H1 (cell line): ENCODE results near the gene RIN3. TPM values are rescaled to one million over a fixed set of nuclear protein-coding genes. Genes with fewer than 3 reads are reported as not detected.

ENCODE experiments used
- CTCF ChIA-PET: fragments of 300-600 bp; sonication (Branson Sonifier 250); formaldehyde crosslinking; loops from one replicate; lab custom pipeline; 2021; ENCODE audit not compliant: partially characterized antibody; lab: Charles Lee
- POLR2A ChIA-PET: fragments of 300-600 bp; sonication (Branson Sonifier 250); formaldehyde crosslinking; loops from one replicate; lab custom pipeline; 2021; ENCODE audit warnings: inconsistent platforms; ENCODE audit not compliant: partially characterized antibody; lab: Charles Lee
- DNase-seq, 2 experiments: peaks; one replicate each; pipeline versions ENCODE4 v3.0.0 to v3.0.0-alpha.2; 2010 to 2022; ENCODE audit warnings: low spot score in 2 of 2, low read depth in 1 of 2, mixed read lengths in 1 of 2
- FAIRE-seq: peaks from 2 replicates; lab custom pipeline; 2011; peaks lifted over from hg19 to GRCh38; lab: Jason Lieb, UNC
- H2AFZ ChIP-seq: 2 replicates; pipeline ENCODE4 v1.8.1; 2012; ENCODE audit warnings: low read length, inconsistent platforms
- H2AK5ac ChIP-seq: 2 replicates; pipeline ENCODE4 v1.6.1; 2013; ENCODE audit warnings: low read depth, low read length
- H2BK120ac ChIP-seq: replicated peaks from 2 replicates; pipeline ENCODE3; 2013; ENCODE audit warnings: low read depth, low read length, inconsistent platforms
- H2BK12ac ChIP-seq: 2 replicates; pipeline ENCODE4 v1.6.1; 2013; ENCODE audit warnings: low read depth, low read length
- H2BK15ac ChIP-seq: 2 replicates; pipeline ENCODE4 v1.6.1; 2013; ENCODE audit warnings: low read length
- H2BK20ac ChIP-seq: 2 replicates; pipeline ENCODE4 v1.6.1; 2013; ENCODE audit warnings: low read length
- H2BK5ac ChIP-seq: 2 replicates; pipeline ENCODE4 v1.6.1; 2013; ENCODE audit warnings: low read depth, low read length
- H3K14ac ChIP-seq: 2 replicates; pipeline ENCODE4 v1.6.1; 2013; ENCODE audit warnings: inconsistent platforms; ENCODE audit not compliant: insufficient read length
- H3K18ac ChIP-seq: 2 replicates; pipeline ENCODE4 v1.6.1; 2013; ENCODE audit warnings: low read length; ENCODE audit errors: extremely low read depth
- H3K23ac ChIP-seq: 2 replicates; pipeline ENCODE4 v1.6.1; 2013; ENCODE audit warnings: inconsistent platforms; ENCODE audit not compliant: insufficient read length
- H3K23me2 ChIP-seq: 2 replicates; pipeline ENCODE4 v1.6.1; 2013; ENCODE audit warnings: low read depth, low read length
- H3K27ac ChIP-seq: 2 replicates; pipeline ENCODE4 v1.6.1; 2011; ENCODE audit warnings: low read depth, low read length, inconsistent platforms
- H3K27me3 ChIP-seq, 4 experiments: replicated peaks in 1 of 4; 1 replicate in 1 of 4; 2 replicates in 3 of 4; pipeline versions ENCODE4 v1.6.1 to v1.8.1; 2011 to 2013; ENCODE audit warnings: low read length in 3 of 4, mild to moderate bottlenecking in 3 of 4, inconsistent platforms in 2 of 4, mixed read lengths in 2 of 4, moderate library complexity in 1 of 4; ENCODE audit not compliant: control insufficient read depth in 3 of 4, insufficient read depth in 3 of 4; ENCODE audit errors: extremely low read depth in 1 of 4
- H3K36me3 ChIP-seq, 4 experiments: 2 replicates each; pipeline versions ENCODE4 v1.6.1 to v1.8.1; 2011 to 2013; ENCODE audit warnings: mild to moderate bottlenecking in 4 of 4, low read length in 3 of 4, moderate library complexity in 2 of 4, control low read depth in 1 of 4, inconsistent platforms in 1 of 4; ENCODE audit not compliant: insufficient read depth in 4 of 4, control insufficient read depth in 2 of 4
- H3K4ac ChIP-seq: replicated peaks from 2 replicates; pipeline ENCODE3; 2013; ENCODE audit warnings: low read length, low read depth, mixed read lengths, inconsistent platforms; ENCODE audit not compliant: insufficient read length
- H3K4me1 ChIP-seq, 4 experiments: replicated peaks in 1 of 4; 1 replicate in 1 of 4; 2 replicates in 3 of 4; pipeline versions ENCODE4 v1.6.1 to v1.8.1; 2011 to 2013; ENCODE audit warnings: low read length in 3 of 4, inconsistent platforms in 2 of 4, mixed read lengths in 1 of 4; ENCODE audit not compliant: insufficient read depth in 4 of 4, control insufficient read depth in 3 of 4
- H3K4me2 ChIP-seq, 2 experiments: 2 replicates each; pipeline versions ENCODE4 v1.6.1 to v1.8.1; 2011 to 2013; ENCODE audit warnings: low read depth in 2 of 2, low read length in 2 of 2, control low read depth in 1 of 2, inconsistent platforms in 1 of 2, mild to moderate bottlenecking in 1 of 2; ENCODE audit not compliant: insufficient read depth in 1 of 2
- H3K4me3 ChIP-seq, 4 experiments: fragments of 200-600, 300-600 bp in 1 of 4; sonication (generic), shearing (Covaris generic), sonication (Bioruptor Twin) in 1 of 4; 2 replicates each; pipeline versions ENCODE4 v1.5.1 to v1.8.1; 2011 to 2016; ENCODE audit warnings: low read length in 4 of 4, low read depth in 3 of 4, control low read depth in 2 of 4, inconsistent platforms in 2 of 4, mild to moderate bottlenecking in 2 of 4, mixed read lengths in 1 of 4, moderate library complexity in 1 of 4; ENCODE audit not compliant: insufficient read depth in 2 of 4; ENCODE audit errors: extremely low read depth in 1 of 4
- H3K56ac ChIP-seq: replicated peaks from 2 replicates; pipeline ENCODE3; 2013; ENCODE audit warnings: low read depth, mild to moderate bottlenecking, mixed read lengths, low read length, inconsistent platforms; ENCODE audit not compliant: insufficient read length
- H3K79me1 ChIP-seq: 2 replicates; pipeline ENCODE4 v1.6.1; 2013; ENCODE audit warnings: low read depth, low read length, control low read depth
- H3K79me2 ChIP-seq, 2 experiments: 2 replicates each; pipeline versions ENCODE4 v1.6.1 to v1.8.1; 2012 to 2013; ENCODE audit warnings: low read length in 2 of 2, mild to moderate bottlenecking in 2 of 2, inconsistent platforms in 1 of 2; ENCODE audit not compliant: insufficient read depth in 2 of 2, control insufficient read depth in 1 of 2
- H3K9ac ChIP-seq, 4 experiments: replicated peaks in 1 of 4; 1 replicate in 1 of 4; 2 replicates in 3 of 4; pipeline versions ENCODE4 v1.6.1 to v1.8.1; 2011 to 2013; ENCODE audit warnings: low read depth in 3 of 4, low read length in 3 of 4, control low read depth in 2 of 4, mild to moderate bottlenecking in 2 of 4, moderate library complexity in 2 of 4, inconsistent platforms in 1 of 4; ENCODE audit errors: extremely low read depth in 1 of 4
- H3K9me3 ChIP-seq, 2 experiments: 2 replicates each; pipeline versions ENCODE4 v1.6.1 to v1.8.1; 2012 to 2013; ENCODE audit warnings: mild to moderate bottlenecking in 2 of 2, moderate library complexity in 2 of 2, control low read depth in 1 of 2, inconsistent platforms in 1 of 2, low read depth in 1 of 2, low read length in 1 of 2, mixed read lengths in 1 of 2; ENCODE audit not compliant: insufficient read depth in 2 of 2
- H4K20me1 ChIP-seq, 2 experiments: replicated peaks in 1 of 2; 2 replicates each; pipeline versions ENCODE3 to v1.8.1; 2011 to 2013; ENCODE audit warnings: inconsistent platforms in 2 of 2, low read length in 2 of 2, mild to moderate bottlenecking in 1 of 2; ENCODE audit not compliant: insufficient read depth in 2 of 2, control insufficient read depth in 1 of 2
- H4K5ac ChIP-seq: 2 replicates; pipeline ENCODE4 v1.6.1; 2013; ENCODE audit warnings: low read length, low read depth, mixed read lengths, inconsistent platforms; ENCODE audit not compliant: insufficient read length
- H4K8ac ChIP-seq: 2 replicates; pipeline ENCODE4 v1.8.0; 2013; ENCODE audit warnings: mild to moderate bottlenecking, moderate library complexity, low read length, inconsistent platforms; ENCODE audit not compliant: insufficient read depth; ENCODE audit errors: extremely low read depth
- H4K91ac ChIP-seq: replicated peaks from 2 replicates; pipeline ENCODE3; 2013; ENCODE audit warnings: low read length, mixed read lengths, inconsistent platforms; ENCODE audit not compliant: insufficient read length
- CREB1 ChIP-seq: IDR thresholded peaks from 2 replicates; pipeline ENCODE4 v1.6.1; 2012; ENCODE audit warnings: inconsistent platforms
- EP300 ChIP-seq, 2 experiments: IDR thresholded peaks; 1 replicate in 1 of 2; 2 replicates in 1 of 2; pipeline ENCODE4 v1.6.1; 2011 to 2012; ENCODE audit warnings: low read depth in 2 of 2, low read length in 2 of 2, mild to moderate bottlenecking in 2 of 2, borderline replicate concordance in 1 of 2, inconsistent platforms in 1 of 2, moderate library complexity in 1 of 2
- FOSL1 ChIP-seq: IDR thresholded peaks from 2 replicates; pipeline ENCODE4 v1.6.1; 2011; ENCODE audit warnings: mild to moderate bottlenecking, low read depth, low read length, moderate library complexity; ENCODE audit not compliant: insufficient read depth
- GABPA ChIP-seq: IDR thresholded peaks from 2 replicates; pipeline ENCODE4 v1.6.1; 2011; ENCODE audit warnings: mild to moderate bottlenecking, low read length, moderate library complexity, borderline replicate concordance; ENCODE audit not compliant: insufficient read depth
- RFX5 ChIP-seq: IDR thresholded peaks from 2 replicates; pipeline ENCODE4 v1.6.1; 2011; ENCODE audit warnings: low read depth, low read length, improper control_type of control experiment, borderline replicate concordance
- SP2 ChIP-seq: IDR thresholded peaks from 2 replicates; pipeline ENCODE4 v1.6.1; 2012; ENCODE audit warnings: mild to moderate bottlenecking, low read length, inconsistent platforms
- TAF7 ChIP-seq: optimal IDR thresholded peaks from 2 replicates; pipeline ENCODE3; 2011; ENCODE audit warnings: low read depth, mild to moderate bottlenecking, inconsistent platforms, low read length, moderate library complexity, borderline replicate concordance
- TCF12 ChIP-seq: IDR thresholded peaks from 2 replicates; pipeline ENCODE4 v1.6.1; 2011; ENCODE audit warnings: low read depth, mild to moderate bottlenecking, low read length
- TEAD4 ChIP-seq: IDR thresholded peaks from 2 replicates; pipeline ENCODE4 v1.6.1; 2012; ENCODE audit warnings: low read depth, low read length, inconsistent platforms, mixed read lengths
- WGBS, 2 experiments: shearing (Covaris generic) in 1 of 2; methylation state at CpG; one replicate each; pipeline versions ENCODE4 v1.1.6 to v1.1.7; 2013 to 2015; ENCODE audit warnings: low lambda C conversion rate in 2 of 2, mixed read lengths in 2 of 2, inconsistent platforms in 1 of 2, low coverage in 1 of 2, missing lambda C conversion rate in 1 of 2; ENCODE audit not compliant: insufficient replicate concordance in 2 of 2, insufficient coverage in 1 of 2, insufficient read length in 1 of 2; ENCODE audit errors: extremely low coverage in 1 of 2, missing lambda C conversion rate in 1 of 2; 5-methylcytosine and 5-hydroxymethylcytosine counted together
- polyA plus RNA-seq, 7 experiments: library from polyadenylated mRNA; depleted of rRNA in 3 of 7; stranded (reverse) in 5 of 7; unstranded in 2 of 7; fragments of >200 nt in 5 of 7; fragments of 200-250 nt in 2 of 7; gene quantifications; 1 replicate in 5 of 7; 2 replicates in 1 of 7; 4 replicates in 1 of 7; pipeline versions ENCODE4 v1.2.1 to v1.2.3, GENCODE V29; 2011 to 2013; ENCODE audit warnings: missing spikeins in 2 of 7, mixed read lengths in 2 of 7
- total RNA-seq: library from RNA; stranded (reverse); fragmentation: NEBNext Ultra II Directional; extraction: Animal tissue kit (Norgen Biotek cat#: 25700); gene quantifications from 2 replicates; pipeline ENCODE4 v1.2.1, GENCODE V29; 2021

The RIN3 gene
- total and polyA plus RNA-seq, 2 of the 8 experiments (the other 6 are each of a cell fraction or from before 2014, with no cell fraction given): 0.59 to 1.5 TPM

DNA sequence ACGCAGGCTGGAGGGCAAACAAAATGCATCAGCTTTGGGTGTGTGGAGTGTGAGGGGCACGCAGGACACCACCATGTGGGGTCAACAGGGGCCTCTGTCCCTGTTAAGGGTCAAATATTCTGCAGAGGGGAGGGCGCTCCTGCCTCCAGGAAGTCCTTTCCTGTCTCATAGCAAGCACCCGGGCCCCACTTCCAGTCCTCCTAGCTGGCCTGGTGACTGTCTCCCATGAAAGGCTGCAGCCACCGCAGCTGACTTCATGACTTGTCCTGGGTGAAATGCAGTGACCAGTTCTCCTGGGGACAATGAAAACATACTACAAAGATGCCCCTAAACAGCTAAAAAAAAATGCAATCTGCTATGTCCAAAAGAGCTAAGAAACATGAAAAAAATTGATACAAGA lies 181.2 kb downstream of the RIN3 start:
- Histone ChIP-seq H4K8ac (no peak overlapping the region), H3K27ac (no peak overlapping the region), H3K4me3 (no peak overlapping the region), H3K4me2 (no peak overlapping the region), H4K5ac (no peak overlapping the region), H3K27me3 (no peaks in the 10 kb centered on the region), H2BK12ac (no peak overlapping the region), H3K36me3 (no peaks in the 10 kb centered on the region), H2BK5ac (no peak overlapping the region), H4K20me1 (no peaks in the 10 kb centered on the region), H3K79me1 (no peaks in the 10 kb centered on the region), H3K18ac (no peak overlapping the region), H4K91ac (no peak overlapping the region), H3K23me2 (no peaks in the 10 kb centered on the region), H3K4ac (no peak overlapping the region), H3K79me2 (no peaks in the 10 kb centered on the region), H3K4me1 (no peaks in the 10 kb centered on the region), H2BK15ac (no peak overlapping the region), H2BK120ac (no peak overlapping the region), H2AK5ac (no peak overlapping the region), H2BK20ac (no peak overlapping the region), H3K9ac (no peak overlapping the region), H3K56ac (no peak overlapping the region), H3K14ac (no peak overlapping the region), H2AFZ (no peak overlapping the region), H3K9me3 (no peaks in the 10 kb centered on the region), H3K23ac (no peak overlapping the region)
- WGBS, 2 experiments: 81% methylated on average over 5 of the region's 5 CpGs; no CpG with 5 or more reads in 1 of the 2 experiments
- FAIRE-seq: no peak
- no peak for DNase-seq
- CTCF ChIA-PET: interaction anchor here (0.8 to 1.7 kb wide), 4 partner anchors 8 to 53 kb away, joined by 3 to 6 read pairs (median 4); no protein-coding TSS in a partner anchor
- POLR2A ChIA-PET: no interaction called here
- no peak for TF ChIP-seq CREB1
- TF ChIP-seq TEAD4: no peak
- TF ChIP-seq TAF7: no peak
- TF ChIP-seq FOSL1: no peak
- TF ChIP-seq TCF12: no peak
- TF ChIP-seq RFX5: no peak
- no peak for TF ChIP-seq EP300 (IDR thresholded peaks at IDR 0.05; ENCODE audit: borderline replicate concordance in 1 of 2, low read depth in 2 of 2, low read length in 2 of 2)
- TF ChIP-seq SP2: no peak
- no peak for TF ChIP-seq GABPA
